HG02610 (cell line): ENCODE results near the gene BCOR.

Experiments used
- ATAC-seq: cut with Tn5 transposase; IDR thresholded peaks from one replicate; pipeline ENCODE4 v1.9.1; 2021; ENCODE audit warnings: mild to moderate bottlenecking, moderate library complexity; ENCODE audit not compliant: unreplicated experiment

Gene BCOR

GRCh38 chrX:40007131-40007755 lies 90.5 kb downstream of the BCOR start:
- ATAC-seq = no peak

GRCh38 chrX:40006106-40007017 lies 91.4 kb downstream of the BCOR start:
- ATAC-seq = no peak

GRCh38 chrX:40005292-40006011 lies 92.3 kb downstream of the BCOR start:
- ATAC-seq = no peak

- ATAC-seq = no peak
Observed at GRCh38 chrX:40004921-40005291, 92.9 kb downstream of the BCOR start.

- ATAC-seq = no peak
Observed at GRCh38 chrX:40004246-40004535, 93.6 kb downstream of the BCOR start.

- ATAC-seq = no peak
Observed at GRCh38 chrX:40003428-40004245, 94.1 kb downstream of the BCOR start.

GRCh38 chrX:40003071-40003427 lies 94.7 kb downstream of the BCOR start:
- no peak for ATAC-seq
